Measurements from ENCODE around the gene NFILZ.
A peak's percentile ranks its signal among the peaks of the same experiment; 100 is the strongest.

The NFILZ gene

GRCh38 chr19:8629996-8630683 lies at the start of gene NFILZ:
Gene NFILZ, plus strand, starts transcription at chr19:8630633. Its CDS starts 46,133 bp downstream, at chr19:8676766.
- DNase-seq (ENCODE audit: low spot score) = no peak

GRCh38 chr19:8580710-8581281 lies 49.6 kb upstream of the NFILZ start:
- DNase-seq (ENCODE audit: low spot score) = peak; percentile 93

- no peak for DNase-seq (ENCODE audit: low spot score)
Observed at GRCh38 chr19:8584965-8585893, 45.2 kb upstream of the NFILZ start.

GRCh38 chr19:8585894-8586750 lies 44.3 kb upstream of the NFILZ start:
- DNase-seq (ENCODE audit: low spot score) = peak; percentile 85

GRCh38 chr19:8589177-8589714 lies 41.2 kb upstream of the NFILZ start:
- DNase-seq (ENCODE audit: low spot score) = no peak

- DNase-seq (ENCODE audit: low spot score) = peak; percentile 100
Observed at GRCh38 chr19:8592231-8593009, 38.0 kb upstream of the NFILZ start.

GRCh38 chr19:8593931-8594330 lies 36.5 kb upstream of the NFILZ start:
- no peak for DNase-seq (ENCODE audit: low spot score)

- DNase-seq (ENCODE audit: low spot score) = no peak
Observed at GRCh38 chr19:8595651-8596050, 34.8 kb upstream of the NFILZ start.

- DNase-seq (ENCODE audit: low spot score) = no peak
Observed at GRCh38 chr19:8596168-8596567, 34.3 kb upstream of the NFILZ start.

- DNase-seq (ENCODE audit: low spot score) = no peak
Observed at GRCh38 chr19:8600064-8600463, 30.4 kb upstream of the NFILZ start.

- DNase-seq (ENCODE audit: low spot score) = no peak
Observed at GRCh38 chr19:8600816-8601215, 29.6 kb upstream of the NFILZ start.

- no peak for DNase-seq (ENCODE audit: low spot score)
Observed at GRCh38 chr19:8601796-8602195, 28.6 kb upstream of the NFILZ start.

GRCh38 chr19:8605514-8605913 lies 24.9 kb upstream of the NFILZ start:
- DNase-seq (ENCODE audit: low spot score) = no peak

- DNase-seq (ENCODE audit: low spot score) = no peak
Observed at GRCh38 chr19:8607386-8607785, 23.0 kb upstream of the NFILZ start.

GRCh38 chr19:8608941-8609278 lies 21.5 kb upstream of the NFILZ start:
- no peak for DNase-seq (ENCODE audit: low spot score)

- peak; percentile 82 for DNase-seq (ENCODE audit: low spot score)
Observed at GRCh38 chr19:8609279-8610040, 21.0 kb upstream of the NFILZ start.

GRCh38 chr19:8610041-8610935 lies 20.1 kb upstream of the NFILZ start, which contains the start of gene ADAMTS10:
Gene ADAMTS10, minus strand, starts transcription at chr19:8610715. Its CDS starts 5,005 bp downstream, at chr19:8605710.
- peak; percentile 67 for DNase-seq (ENCODE audit: low spot score)

GRCh38 chr19:8610936-8611300 lies 19.5 kb upstream of the NFILZ start:
- no peak for DNase-seq (ENCODE audit: low spot score)

- no peak for DNase-seq (ENCODE audit: low spot score)
Observed at GRCh38 chr19:8611391-8611876, 19.0 kb upstream of the NFILZ start.

Measured in ecto neural progenitor cell (in vitro differentiated cells).